NCI-H1048 (cell line): ENCODE data around the gene ZEB2.

Experiments
- DNase-seq: peaks from one replicate; lab custom pipeline; 2025; lab: John Stamatoyannopoulos, UW

Gene ZEB2

DNA sequence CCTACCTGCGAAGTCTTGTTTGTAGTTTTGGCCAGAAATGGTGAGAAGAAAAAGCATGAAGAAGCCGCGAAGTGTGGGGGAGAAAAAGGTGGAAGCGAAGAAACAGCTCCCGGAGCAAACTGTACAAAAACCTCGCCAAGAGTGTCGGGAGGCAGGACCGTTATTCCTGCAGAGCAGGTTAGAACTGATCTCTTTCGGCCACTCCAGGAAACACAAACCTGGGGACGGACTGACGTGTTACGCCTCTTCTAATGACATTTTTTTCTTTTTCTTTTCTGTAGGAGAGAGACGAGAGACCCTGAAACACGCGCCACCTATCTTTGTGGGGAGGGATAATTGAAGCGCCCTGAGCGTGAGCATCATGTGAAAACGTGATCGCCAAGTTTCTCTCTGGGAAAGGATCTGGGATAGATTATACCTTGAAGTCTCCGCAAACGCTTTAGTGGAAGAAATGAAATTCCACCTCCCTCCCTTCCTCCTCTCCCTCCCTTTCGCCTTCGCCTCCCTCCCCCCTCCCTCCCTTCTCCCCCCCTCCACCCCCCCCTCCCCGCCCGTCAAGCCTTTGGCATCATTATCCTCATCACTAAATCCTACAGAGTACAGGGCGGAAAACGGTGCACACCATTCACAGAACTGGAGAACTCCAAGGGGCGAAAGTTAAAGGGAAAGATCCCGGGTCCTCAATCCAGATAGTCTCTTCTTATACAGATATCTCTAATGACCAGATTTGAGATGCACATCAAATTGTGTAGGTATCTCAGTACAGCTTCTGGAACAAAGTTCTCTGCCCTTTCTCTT lies at the start of gene ZEB2:
Gene ZEB2, minus strand, starts transcription at position 186 of the 798 bp plus-strand sequence. CDS start 2,769 bp downstream, outside the sequence.
- DNase-seq = peak; percentile 81

- no peak for DNase-seq
Measured at GRCh38 chr2:144567745-144568144, 47.8 kb upstream of the ZEB2 start.

DNA sequence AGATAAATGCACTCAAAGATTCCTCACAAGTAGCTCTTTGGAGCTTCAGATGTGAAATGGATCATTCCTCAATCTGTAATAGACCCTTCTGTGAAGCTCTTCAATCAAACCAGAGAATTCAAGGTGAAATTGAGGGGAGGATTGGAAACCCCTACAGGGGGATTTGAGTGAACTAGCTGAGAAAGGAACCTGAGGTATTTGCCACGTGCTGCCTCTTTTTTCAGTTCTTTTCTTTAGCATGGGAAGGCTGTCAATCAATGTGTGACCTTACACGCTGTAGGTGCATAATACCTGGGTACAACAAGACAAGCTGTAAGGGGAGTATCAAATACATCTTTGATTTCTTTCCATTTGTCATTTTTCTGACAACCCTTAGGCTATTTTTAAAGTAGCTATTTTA lies 46.5 kb upstream of the ZEB2 start:
- DNase-seq = no peak

DNA sequence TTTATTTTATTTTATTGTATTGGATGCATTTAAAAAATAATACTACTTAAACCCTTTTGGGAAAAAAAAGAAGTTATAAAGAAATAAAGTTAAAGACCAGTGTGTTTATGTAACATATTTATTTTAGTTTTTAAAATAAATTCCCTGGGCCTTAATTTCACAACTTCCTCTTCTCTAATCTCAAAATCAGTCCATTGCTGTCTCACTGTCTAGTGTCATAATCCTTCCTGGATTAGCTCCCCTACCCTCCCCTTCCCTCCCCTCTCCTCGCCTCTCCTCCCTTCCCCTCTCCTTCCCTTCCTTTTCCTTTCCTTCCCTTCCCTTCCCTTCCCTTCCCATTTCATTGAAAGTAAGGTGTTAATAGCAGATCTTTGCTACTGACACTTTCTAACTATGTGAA lies 40.3 kb upstream of the ZEB2 start:
- DNase-seq = no peak

DNA sequence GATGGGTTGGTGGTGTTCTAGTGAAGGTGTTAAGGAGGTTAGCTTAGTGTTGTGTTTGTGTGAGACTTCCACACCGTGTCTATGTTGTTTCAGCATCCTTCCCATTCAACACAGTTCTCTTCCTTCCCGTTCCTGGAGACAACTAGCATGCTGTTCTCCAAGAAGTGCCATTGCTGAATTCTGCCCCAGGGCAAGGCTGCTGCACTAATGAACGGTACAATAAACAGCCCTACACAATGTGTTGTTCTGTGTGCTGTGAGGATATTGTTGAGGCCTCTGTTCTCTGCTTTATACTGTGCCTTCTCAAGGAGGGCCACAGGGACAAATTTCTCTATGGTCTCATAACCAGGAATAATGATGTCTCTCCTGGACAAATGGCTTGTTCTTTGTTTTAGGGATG lies 39.8 kb upstream of the ZEB2 start:
- no peak for DNase-seq

GRCh38 chr2:144559242-144559641 lies 39.3 kb upstream of the ZEB2 start:
- no peak for DNase-seq

GRCh38 chr2:144554492-144555210 lies 34.7 kb upstream of the ZEB2 start:
- DNase-seq = no peak

- no peak for DNase-seq
Measured at GRCh38 chr2:144553379-144553778, 33.5 kb upstream of the ZEB2 start.

- no peak for DNase-seq
Measured at GRCh38 chr2:144552821-144553220, 32.9 kb upstream of the ZEB2 start.

- DNase-seq = no peak
Measured at GRCh38 chr2:144550911-144551310, 31.0 kb upstream of the ZEB2 start.

DNA sequence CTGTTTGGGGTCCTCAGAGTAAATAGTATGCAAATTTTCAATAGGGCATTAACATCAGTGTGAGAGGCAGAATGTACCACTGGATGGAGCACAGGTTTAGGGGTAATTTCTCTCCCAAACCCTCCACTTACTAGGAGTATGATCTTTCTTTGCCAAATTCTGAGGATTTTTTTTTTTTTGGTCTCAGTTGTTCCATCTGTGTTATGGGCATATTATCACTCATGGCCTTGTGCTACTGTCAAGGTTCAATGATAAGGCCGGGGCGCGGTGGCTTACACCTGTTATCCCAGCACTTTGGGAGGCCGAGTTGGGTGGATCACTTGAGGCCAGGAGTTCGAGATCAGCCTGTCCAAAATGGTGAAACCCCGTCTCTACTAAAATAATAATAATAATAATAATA lies 30.2 kb upstream of the ZEB2 start:
- DNase-seq = no peak

GRCh38 chr2:144548532-144549191 lies 28.7 kb upstream of the ZEB2 start:
- DNase-seq = no peak

- DNase-seq = no peak
Measured at GRCh38 chr2:144548088-144548487, 28.2 kb upstream of the ZEB2 start.

- no peak for DNase-seq
Measured at GRCh38 chr2:144547494-144547893, 27.6 kb upstream of the ZEB2 start.

DNA sequence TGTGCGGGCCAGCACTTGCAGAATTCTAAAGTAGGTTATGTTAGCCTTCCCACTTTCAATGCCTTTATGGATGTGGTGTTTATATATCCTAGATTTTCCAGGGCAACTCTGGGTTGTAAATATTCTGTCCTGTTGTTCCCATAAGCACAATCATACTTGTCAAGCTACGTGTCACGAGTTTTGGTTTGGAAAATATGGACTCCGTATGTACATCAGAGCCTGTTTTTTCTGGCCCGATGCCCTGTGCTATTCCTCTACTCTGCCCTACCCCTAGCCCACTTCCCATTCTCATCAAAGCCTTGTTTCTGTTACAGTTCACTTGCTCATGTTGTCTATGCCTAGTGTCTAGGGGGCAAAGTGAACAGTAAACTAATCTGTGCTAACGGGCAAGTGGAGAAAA lies 27.0 kb upstream of the ZEB2 start:
- no peak for DNase-seq

- DNase-seq = no peak
Measured at GRCh38 chr2:144545787-144546186, 25.9 kb upstream of the ZEB2 start.

- no peak for DNase-seq
Measured at GRCh38 chr2:144544053-144544452, 24.1 kb upstream of the ZEB2 start.

DNA sequence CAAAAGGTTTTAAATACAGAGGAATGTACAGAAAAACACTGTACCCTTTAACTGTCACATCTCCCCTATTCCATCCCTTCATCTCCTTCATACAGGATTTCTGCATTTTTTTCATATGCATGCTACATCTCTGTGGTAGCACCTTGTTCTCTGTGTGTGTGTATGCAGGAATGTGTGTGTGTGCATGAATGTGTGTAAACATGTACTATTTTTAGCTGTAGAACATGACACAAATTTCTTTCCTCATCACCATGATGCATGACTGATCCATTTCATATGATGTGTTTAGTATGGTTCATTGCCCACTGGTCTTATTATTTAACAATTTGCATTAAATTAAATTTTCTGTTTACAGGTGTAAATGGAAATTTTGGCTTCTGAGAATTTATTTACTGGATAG lies 21.5 kb upstream of the ZEB2 start:
- no peak for DNase-seq

- DNase-seq = no peak
Measured at GRCh38 chr2:144539289-144539782, 19.4 kb upstream of the ZEB2 start.

- DNase-seq = no peak
Measured at GRCh38 chr2:144535300-144535699, 15.4 kb upstream of the ZEB2 start.

DNA sequence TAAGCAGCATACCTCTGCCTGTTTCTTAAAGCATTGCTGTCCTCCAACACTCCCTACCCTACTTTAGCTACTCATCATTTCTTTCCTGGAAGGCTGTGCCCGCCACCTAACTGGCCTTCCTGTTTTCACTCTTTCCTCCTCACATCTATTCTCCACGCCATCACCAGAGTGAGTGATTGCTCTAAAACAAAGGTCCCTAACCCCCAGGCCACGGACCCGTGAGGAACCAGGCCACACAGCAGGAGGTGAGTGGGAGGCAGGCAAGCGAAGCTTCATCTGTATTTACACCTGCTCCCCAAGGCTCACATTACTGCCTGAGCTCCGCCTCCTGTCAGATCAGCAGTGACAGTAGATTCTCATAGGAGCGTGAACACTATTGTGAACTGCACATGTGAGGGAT lies 13.3 kb upstream of the ZEB2 start:
- DNase-seq = no peak

GRCh38 chr2:144530596-144530995 lies 10.7 kb upstream of the ZEB2 start:
- DNase-seq = no peak

DNA sequence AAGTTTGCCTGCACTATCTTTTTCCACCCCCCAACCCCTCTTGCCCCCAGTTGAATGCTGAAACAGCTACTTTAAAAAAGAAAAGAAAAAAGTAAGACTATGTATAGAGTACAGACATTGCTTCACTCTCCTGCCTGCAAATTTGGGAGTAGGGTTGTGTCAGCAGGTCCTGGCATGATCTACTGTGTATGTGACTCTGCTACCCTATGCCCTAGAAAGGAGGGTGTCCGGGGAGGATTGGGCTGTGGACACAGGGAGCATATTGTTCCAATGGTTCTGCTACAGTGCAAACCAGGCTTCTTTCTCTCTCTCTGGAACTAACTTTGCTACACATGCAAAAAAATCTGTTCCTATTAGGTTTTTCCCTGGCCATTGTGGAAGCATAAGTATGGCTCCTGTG lies 9.9 kb upstream of the ZEB2 start:
- DNase-seq = no peak
